HG03196 (cell line): Measurements from ENCODE around the gene IQCN.
A peak's percentile ranks its signal among the peaks of the same experiment; 100 is the strongest.

Experiments
- ATAC-seq: cut with Tn5 transposase; IDR thresholded peaks from one replicate; pipeline ENCODE4 v1.9.1; 2021; ENCODE audit not compliant: unreplicated experiment

Gene IQCN

GRCh38 chr19:18289471-18290301 is 15.4 kb upstream of the IQCN start:
- ATAC-seq = no peak

- no peak for ATAC-seq
These were observed 13.9 kb upstream of the IQCN start for GRCh38 chr19:18287836-18288772.

GRCh38 chr19:18286973-18287635 is 12.9 kb upstream of the IQCN start:
- ATAC-seq = no peak

- ATAC-seq = no peak
These were observed 10.6 kb upstream of the IQCN start for GRCh38 chr19:18284712-18285360.

- no peak for ATAC-seq
These were observed 9.1 kb upstream of the IQCN start for GRCh38 chr19:18283338-18283737.

- ATAC-seq = no peak
These were observed 8.5 kb upstream of the IQCN start for GRCh38 chr19:18282788-18283141.

GRCh38 chr19:18282021-18282787 is 8.0 kb upstream of the IQCN start:
- peak; percentile 28 for ATAC-seq

- ATAC-seq = peak; percentile 62
These were observed 7.1 kb upstream of the IQCN start, which contains the start of gene JUND for GRCh38 chr19:18281082-18282020. TSS of gene JUND (minus strand) at chr19:18281622. CDS start at chr19:18281484, 138 bp downstream.

- no peak for ATAC-seq
These were observed 6.2 kb upstream of the IQCN start for GRCh38 chr19:18280247-18281081.

- ATAC-seq = peak; percentile 19
These were observed 5.4 kb upstream of the IQCN start for GRCh38 chr19:18279516-18280246.

GRCh38 chr19:18279266-18279515 is 4.9 kb upstream of the IQCN start:
- ATAC-seq = no peak

- no peak for ATAC-seq
These were observed 4.4 kb upstream of the IQCN start for GRCh38 chr19:18278521-18279265.

- no peak for ATAC-seq
These were observed 617 bp upstream of the IQCN start for GRCh38 chr19:18274781-18275356.

- ATAC-seq = no peak
These were observed 562 bp downstream of the IQCN start for GRCh38 chr19:18273561-18274218.

- ATAC-seq = no peak
These were observed 2.8 kb downstream of the IQCN start for GRCh38 chr19:18271433-18271841.

- no peak for ATAC-seq
These were observed 3.9 kb downstream of the IQCN start for GRCh38 chr19:18270326-18270725.
